ENCODE results near the gene ANKAR.

The ANKAR gene

DNA sequence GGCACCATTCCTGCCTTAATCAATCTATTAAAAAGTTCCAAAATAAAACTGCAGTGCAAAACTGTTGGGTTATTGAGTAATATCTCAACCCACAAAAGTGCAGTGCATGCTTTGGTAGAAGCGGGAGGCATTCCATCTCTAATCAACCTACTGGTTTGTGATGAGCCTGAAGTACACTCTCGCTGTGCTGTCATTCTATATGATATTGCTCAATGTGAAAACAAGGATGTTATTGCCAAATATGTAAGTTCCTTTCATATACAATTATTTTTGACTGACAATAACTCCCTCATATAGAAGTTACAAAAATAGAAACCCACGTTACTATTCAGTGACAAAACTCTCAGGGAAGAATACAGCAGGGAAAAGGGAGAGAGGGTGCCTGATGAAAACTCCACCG, 45.1 kb downstream of the ANKAR start:
- H3K4me3 ChIP-seq (ENCODE audit: low read depth, low read length), result no peak overlapping the region
- TF ChIP-seq, protein P1, sequence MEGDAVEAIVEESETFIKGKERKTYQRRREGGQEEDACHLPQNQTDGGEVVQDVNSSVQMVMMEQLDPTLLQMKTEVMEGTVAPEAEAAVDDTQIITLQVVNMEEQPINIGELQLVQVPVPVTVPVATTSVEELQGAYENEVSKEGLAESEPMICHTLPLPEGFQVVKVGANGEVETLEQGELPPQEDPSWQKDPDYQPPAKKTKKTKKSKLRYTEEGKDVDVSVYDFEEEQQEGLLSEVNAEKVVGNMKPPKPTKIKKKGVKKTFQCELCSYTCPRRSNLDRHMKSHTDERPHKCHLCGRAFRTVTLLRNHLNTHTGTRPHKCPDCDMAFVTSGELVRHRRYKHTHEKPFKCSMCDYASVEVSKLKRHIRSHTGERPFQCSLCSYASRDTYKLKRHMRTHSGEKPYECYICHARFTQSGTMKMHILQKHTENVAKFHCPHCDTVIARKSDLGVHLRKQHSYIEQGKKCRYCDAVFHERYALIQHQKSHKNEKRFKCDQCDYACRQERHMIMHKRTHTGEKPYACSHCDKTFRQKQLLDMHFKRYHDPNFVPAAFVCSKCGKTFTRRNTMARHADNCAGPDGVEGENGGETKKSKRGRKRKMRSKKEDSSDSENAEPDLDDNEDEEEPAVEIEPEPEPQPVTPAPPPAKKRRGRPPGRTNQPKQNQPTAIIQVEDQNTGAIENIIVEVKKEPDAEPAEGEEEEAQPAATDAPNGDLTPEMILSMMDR (IDR thresholded peaks at IDR 0.05; ENCODE audit: borderline replicate concordance, insufficient read depth, low read depth, low read length), result no peak

DNA sequence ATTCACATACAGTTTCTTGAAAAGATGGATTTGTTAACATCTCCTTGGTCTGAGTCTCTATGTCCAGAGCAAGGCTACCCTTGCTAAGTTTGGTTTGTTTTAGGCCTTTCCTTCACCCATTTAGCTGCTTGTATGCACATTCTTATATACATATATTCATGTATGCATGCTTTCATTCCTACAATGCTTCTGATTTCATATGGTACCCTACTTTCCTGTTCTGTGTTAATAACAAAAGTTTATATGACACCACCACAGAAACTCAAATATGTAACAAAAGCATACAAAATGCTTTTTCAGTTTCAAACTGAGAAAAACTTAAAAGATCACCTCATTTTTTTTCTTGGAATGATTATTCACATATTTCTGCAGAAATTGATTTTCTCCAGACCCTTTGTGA, 48.7 kb downstream of the ANKAR start:
- TF ChIP-seq, protein P1 (IDR thresholded peaks at IDR 0.05; ENCODE audit: borderline replicate concordance, insufficient read depth, low read depth, low read length), result no peak
- H3K4me3 ChIP-seq (ENCODE audit: low read depth, low read length), result no peak overlapping the region
